K562 (cell line): ENCODE measurements around the gene NBEA.

ENCODE experiments used
- CCAR2 ChIP-seq: fragments of 200-400 bp; formaldehyde crosslinking; IDR thresholded peaks from 2 replicates; pipeline ENCODE4 v1.6.1; 2017; ENCODE audit warnings: mild to moderate bottlenecking, low read depth, low read length
- CTCF ChIP-seq, 3 experiments: IDR thresholded peaks in 2 of 3; conservative IDR thresholded peaks in 1 of 3; 2 replicates each; pipeline ENCODE4 v1.5.1; 2011 to 2012; ENCODE audit warnings: low read length in 3 of 3, mild to moderate bottlenecking in 3 of 3, control low read depth in 2 of 3, improper control_type of control experiment in 1 of 3, inconsistent platforms in 1 of 3, low read depth in 1 of 3, mixed read lengths in 1 of 3, moderate library complexity in 1 of 3; ENCODE audit not compliant: insufficient read depth in 2 of 3
- ELK1 ChIP-seq: sonication (generic); formaldehyde crosslinking; IDR thresholded peaks from 2 replicates; pipeline ENCODE4 v1.8.1; 2022; ENCODE audit warnings: missing genetic modification reagents
- FOXA1 ChIP-seq: fragments of 450-650 bp; IDR thresholded peaks from 2 replicates; pipeline ENCODE4 v1.6.1; 2016; ENCODE audit warnings: mild to moderate bottlenecking, borderline replicate concordance
- GMEB1 ChIP-seq: fragments of 250-450 bp; sonication (Bioruptor Pico); IDR thresholded peaks from 2 replicates; pipeline ENCODE4 v1.4.0; 2020; ENCODE audit warnings: mild to moderate bottlenecking
- HDAC6 ChIP-seq: IDR thresholded peaks from 2 replicates; pipeline ENCODE4 v1.6.1; 2012; ENCODE audit warnings: low read depth, mild to moderate bottlenecking, control low read depth, inconsistent platforms, low read length, moderate library complexity
- L3MBTL2 ChIP-seq: fragments of 450-650 bp; IDR thresholded peaks from 2 replicates; pipeline ENCODE4 v1.6.1; 2016; ENCODE audit warnings: mild to moderate bottlenecking, moderate library complexity
- MAX ChIP-seq: sonication (generic); formaldehyde crosslinking; IDR thresholded peaks from 2 replicates; pipeline ENCODE4 v1.9.0; 2022; ENCODE audit warnings: mild to moderate bottlenecking, missing genetic modification reagents
- PHF8 ChIP-seq: fragments of 200-600 bp; sonication (generic); IDR thresholded peaks from 2 replicates; pipeline ENCODE4 v1.6.1; 2012; ENCODE audit warnings: mixed run types, mild to moderate bottlenecking, inconsistent platforms, low read length, moderate library complexity, borderline replicate concordance
- PYGO2 ChIP-seq: fragments of 450-650 bp; IDR thresholded peaks from 2 replicates; pipeline ENCODE4 v1.6.1; 2016; ENCODE audit warnings: mild to moderate bottlenecking, missing genetic modification characterization, moderate library complexity, missing compliant biosample characterization
- RBFOX2 ChIP-seq: fragments of 200-400 bp; formaldehyde crosslinking; IDR thresholded peaks from 2 replicates; pipeline ENCODE4 v1.6.1; 2017; ENCODE audit warnings: low read depth, mild to moderate bottlenecking, low read length, moderate library complexity
- ZMIZ1 ChIP-seq, 2 experiments: fragments of 150-350 bp in 1 of 2; IDR thresholded peaks; 2 replicates each; pipeline ENCODE4 v1.6.1; 2012 to 2016; ENCODE audit warnings: low read depth in 2 of 2, low read length in 2 of 2, mild to moderate bottlenecking in 1 of 2, moderate library complexity in 1 of 2

- no peak for TF ChIP-seq PYGO2 (tag)
- TF ChIP-seq FOXA1 = no peak
- no peak for TF ChIP-seq CTCF (IDR thresholded peaks at IDR 0.05 in 2 of 3, conservative IDR thresholded peaks at IDR 0.05 in 1 of 3; ENCODE audit: insufficient read depth in 2 of 3, low read depth in 1 of 3, low read length in 3 of 3)
- TF ChIP-seq ZMIZ1 (IDR thresholded peaks at IDR 0.05; ENCODE audit: low read depth in 2 of 2, low read length in 2 of 2) = no peak
- TF ChIP-seq MAX = no peak
- no peak for TF ChIP-seq GMEB1 (CRISPR knock-in tag)
- no peak for TF ChIP-seq RBFOX2
- no peak for TF ChIP-seq CCAR2
- no peak for TF ChIP-seq HDAC6
- no peak for TF ChIP-seq ELK1 (CRISPR knock-in tag)
- no peak for TF ChIP-seq PHF8
- TF ChIP-seq L3MBTL2 = no peak
These were observed 74.5 kb downstream of the NBEA start for GRCh38 chr13:35016362-35017112.
